GM13977 (cell line): ENCODE measurements around the gene TUBA4B.

Experiments used
- DNase-seq: peaks from one replicate; pipeline ENCODE4 v3.0.0; 2012; ENCODE audit warnings: low spot score
- in situ Hi-C: fragments of 300-500 bp; cut with MboI; formaldehyde crosslinking; loops from one replicate; pipeline ENCODE4 v1.12.0; 2022; ENCODE audit warnings: low sequenced_read_pairs, low pct_unique_long_range_greater_than_20kb, mixed read lengths, inconsistent platforms; ENCODE audit not compliant: unreplicated experiment
- TF ChIP-seq, protein P1 (sequence below): IDR thresholded peaks from 2 replicates; pipeline ENCODE4 v1.5.1; 2012; ENCODE audit warnings: mild to moderate bottlenecking, control low read depth; ENCODE audit not compliant: insufficient read depth; ENCODE audit errors: extremely low read depth, missing control alignments

TUBA4B gene

DNA sequence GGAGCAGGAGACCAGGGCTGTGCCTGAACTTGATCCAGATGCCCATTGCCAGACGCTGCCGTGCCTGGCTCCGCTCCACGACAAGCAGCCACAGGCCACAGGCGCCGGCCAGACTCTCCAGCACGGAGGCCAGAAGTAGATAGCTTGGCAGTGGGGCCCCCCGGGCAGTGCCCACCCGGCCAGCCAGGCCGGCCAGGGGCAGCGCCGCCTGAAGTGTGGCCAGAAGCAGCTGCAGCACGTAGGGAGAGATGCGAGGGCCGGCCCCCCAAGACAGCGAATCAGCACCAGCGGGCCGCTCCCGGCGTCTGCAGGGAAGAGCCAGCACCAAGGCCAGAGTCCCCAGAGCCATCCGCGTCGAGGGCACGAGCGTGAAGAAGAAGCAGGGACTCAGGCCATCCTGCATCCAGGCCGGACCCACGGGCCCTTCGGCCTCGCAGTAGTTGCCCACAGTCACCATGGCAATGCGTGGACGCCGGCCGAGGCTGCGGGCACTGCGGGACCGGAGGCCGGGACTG lies 34.8 kb upstream of the TUBA4B start:
- in situ Hi-C loops = no loop called here
- peak; percentile 58 for DNase-seq
- TF ChIP-seq, protein P1, sequence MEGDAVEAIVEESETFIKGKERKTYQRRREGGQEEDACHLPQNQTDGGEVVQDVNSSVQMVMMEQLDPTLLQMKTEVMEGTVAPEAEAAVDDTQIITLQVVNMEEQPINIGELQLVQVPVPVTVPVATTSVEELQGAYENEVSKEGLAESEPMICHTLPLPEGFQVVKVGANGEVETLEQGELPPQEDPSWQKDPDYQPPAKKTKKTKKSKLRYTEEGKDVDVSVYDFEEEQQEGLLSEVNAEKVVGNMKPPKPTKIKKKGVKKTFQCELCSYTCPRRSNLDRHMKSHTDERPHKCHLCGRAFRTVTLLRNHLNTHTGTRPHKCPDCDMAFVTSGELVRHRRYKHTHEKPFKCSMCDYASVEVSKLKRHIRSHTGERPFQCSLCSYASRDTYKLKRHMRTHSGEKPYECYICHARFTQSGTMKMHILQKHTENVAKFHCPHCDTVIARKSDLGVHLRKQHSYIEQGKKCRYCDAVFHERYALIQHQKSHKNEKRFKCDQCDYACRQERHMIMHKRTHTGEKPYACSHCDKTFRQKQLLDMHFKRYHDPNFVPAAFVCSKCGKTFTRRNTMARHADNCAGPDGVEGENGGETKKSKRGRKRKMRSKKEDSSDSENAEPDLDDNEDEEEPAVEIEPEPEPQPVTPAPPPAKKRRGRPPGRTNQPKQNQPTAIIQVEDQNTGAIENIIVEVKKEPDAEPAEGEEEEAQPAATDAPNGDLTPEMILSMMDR = no peak

DNA sequence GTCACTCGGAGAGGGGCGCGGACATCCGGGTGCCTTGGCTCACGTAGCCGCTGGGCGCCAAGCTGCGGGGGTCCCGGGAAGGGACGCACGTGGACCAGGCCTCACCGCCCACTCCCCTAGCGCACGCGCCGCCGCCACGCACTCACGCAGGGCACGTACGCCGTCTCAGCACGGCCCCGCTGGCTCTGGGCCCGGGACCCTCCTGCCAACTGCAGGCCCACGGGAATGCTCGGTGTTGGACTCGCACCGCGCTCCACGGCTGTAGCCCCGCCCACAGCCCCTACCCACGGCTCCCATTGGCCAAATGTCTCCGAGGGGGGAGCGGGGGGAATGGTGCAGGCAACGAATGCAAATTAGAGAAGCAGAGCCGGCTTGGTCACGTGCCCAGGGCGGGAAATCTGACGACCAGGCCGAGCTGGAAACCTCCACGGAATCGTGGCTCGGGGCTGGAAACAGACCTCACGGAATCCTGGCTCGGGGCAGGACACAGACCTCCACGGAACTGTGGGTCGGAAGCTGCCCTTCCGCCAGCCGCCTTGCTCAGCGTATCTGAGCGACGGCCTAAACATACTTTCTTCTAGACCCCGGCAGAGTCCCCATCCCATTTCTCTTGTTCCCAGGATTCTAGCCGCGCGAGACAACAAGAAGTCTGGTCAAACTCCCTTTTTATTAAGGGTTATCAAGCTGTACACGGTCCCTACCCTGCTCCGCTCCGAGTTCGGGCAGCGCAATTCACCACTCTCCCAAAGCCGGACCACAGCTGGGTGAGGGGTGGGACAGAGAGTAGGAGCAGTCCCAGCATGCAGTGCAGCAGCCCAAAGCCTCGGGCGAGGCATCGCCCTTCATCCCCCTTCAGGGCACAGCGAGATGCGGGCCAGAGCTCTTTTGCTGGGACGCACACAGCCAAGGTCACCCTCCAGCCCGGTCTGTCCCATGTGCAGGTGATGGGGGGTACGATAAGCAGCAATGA lies 34.0 kb upstream of the TUBA4B start, which contains the start of gene ABCB6:
Gene ABCB6, minus strand, starts transcription at position 227 of the 970 bp plus-strand sequence. CDS start 285 bp downstream, outside the sequence.
- TF ChIP-seq, protein P1 = no peak
- DNase-seq = peak; percentile 95
- in situ Hi-C loops = no loop called here

DNA sequence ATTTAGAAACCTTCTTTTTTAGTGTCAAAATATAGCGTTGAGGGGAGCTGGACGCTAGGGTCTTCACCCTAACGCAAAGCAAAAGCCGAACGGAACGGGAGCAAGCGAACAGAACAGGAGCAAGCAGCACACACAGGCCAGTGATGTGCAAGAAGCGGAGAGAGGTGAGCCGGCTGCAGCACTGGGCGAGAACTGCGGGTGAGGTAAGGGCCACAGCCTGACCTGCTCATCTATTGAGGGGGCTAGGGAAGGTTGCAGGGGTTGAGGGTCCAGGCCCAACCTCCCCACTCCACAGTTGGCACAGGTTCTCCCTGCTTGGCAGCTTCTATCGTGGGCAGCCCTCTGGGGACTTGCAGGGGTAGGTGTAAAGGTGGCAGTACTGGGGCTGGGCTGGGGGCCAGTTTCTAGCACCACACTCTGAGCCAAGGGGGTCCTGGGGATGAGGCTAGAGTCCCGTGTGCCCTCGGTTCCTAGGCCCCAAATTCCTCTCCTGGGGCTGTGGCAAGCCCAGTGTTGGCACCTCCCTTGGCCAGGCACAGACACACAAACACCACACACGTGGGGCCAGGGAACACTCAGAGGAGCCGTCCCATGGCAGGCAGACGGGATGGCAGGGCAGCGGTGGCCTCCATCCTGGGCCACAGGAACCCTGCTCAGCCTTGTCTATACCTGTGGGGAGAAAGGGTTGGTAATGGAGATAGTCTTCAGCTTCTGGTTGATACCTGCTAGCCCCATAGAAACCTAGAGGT lies 33.1 kb upstream of the TUBA4B start:
- in situ Hi-C loops = no loop called here
- TF ChIP-seq, protein P1 = no peak

DNA sequence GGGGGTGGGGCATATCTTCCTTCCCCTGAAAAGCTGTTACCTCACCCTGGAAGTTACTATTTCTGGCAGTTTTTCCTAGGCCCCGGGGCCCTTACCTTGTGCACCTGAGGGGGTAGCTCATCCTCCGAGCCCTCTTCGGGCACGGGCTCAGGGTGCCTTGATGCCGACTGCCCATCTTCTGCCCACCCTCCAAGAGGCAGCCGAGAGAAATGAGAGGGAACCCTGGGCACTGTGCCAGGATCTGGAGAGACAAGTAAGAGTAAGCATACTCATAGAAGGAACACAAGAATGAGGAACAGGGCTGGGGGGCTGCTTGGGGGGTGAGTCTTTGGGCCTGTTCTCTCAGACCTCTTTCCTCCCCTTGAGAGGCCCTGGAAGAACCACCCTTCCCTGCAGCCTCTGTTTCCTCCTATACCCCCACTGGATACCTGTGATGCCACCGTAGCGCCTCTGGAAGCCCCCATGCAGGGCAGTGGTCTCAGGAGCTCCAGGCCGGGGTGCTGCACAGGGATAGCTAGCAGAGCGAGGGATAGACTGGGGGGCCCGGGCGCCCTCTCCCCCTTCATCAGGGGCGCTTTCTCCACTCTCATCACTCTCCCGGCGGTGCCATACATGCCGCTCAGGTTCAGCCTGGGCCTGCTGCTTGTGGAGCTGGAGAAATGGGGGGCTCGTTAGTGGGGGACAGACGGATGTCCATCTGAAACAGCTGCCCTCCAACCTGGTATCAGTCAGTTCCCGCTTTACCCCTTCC lies 32.2 kb upstream of the TUBA4B start:
- TF ChIP-seq, protein P1 = no peak
- DNase-seq = no peak
- in situ Hi-C loops = no loop called here

More for the DNA sequence above, 33.1 kb upstream of the TUBA4B start:
- DNase-seq = no peak

DNA sequence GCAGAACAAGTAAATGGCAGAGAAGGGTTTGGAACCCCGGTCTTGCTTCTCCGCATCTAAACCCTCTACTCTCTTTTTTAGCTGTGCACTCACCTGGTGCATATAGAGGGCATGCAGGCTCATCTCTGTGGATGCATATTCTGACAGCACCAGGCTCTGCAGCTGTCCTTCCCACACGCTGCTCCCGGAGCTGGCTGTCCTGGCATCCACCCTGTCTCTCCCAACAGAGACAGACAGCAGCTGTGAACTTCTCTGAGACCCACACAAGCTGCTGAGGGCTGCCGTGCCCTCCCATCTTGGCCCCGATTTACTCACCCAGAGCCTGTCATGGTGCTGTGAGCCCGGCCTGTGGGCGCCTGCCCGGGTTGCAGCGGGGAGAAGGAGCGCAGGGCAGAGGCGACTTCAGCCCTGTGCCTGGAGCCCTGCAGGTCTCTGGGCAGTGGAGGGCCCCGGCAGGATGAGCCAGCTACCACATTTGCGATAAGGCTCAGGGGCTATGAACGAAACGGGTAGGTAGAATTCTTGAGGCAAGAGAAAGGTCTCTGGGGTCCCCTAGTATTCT lies 31.0 kb upstream of the TUBA4B start:
- TF ChIP-seq, protein P1 = no peak
- DNase-seq = no peak
- in situ Hi-C loops = no loop called here
